B cell (primary cell): Measurements from ENCODE around the gene EIF3B.

ENCODE experiments used
- CTCF ChIP-seq: fragments of 200-600 bp; IDR thresholded peaks from one replicate; pipeline ENCODE4 v1.8.0; 2022; ENCODE audit warnings: antibody characterized with exemption, mild to moderate bottlenecking
- EZH2 ChIP-seq: IDR thresholded peaks from 2 replicates; pipeline ENCODE4 v1.6.1; 2012; ENCODE audit warnings: borderline replicate concordance, low read depth, mild to moderate bottlenecking, moderate library complexity, low read length; ENCODE audit not compliant: insufficient read depth, poor library complexity, severe bottlenecking

DNA sequence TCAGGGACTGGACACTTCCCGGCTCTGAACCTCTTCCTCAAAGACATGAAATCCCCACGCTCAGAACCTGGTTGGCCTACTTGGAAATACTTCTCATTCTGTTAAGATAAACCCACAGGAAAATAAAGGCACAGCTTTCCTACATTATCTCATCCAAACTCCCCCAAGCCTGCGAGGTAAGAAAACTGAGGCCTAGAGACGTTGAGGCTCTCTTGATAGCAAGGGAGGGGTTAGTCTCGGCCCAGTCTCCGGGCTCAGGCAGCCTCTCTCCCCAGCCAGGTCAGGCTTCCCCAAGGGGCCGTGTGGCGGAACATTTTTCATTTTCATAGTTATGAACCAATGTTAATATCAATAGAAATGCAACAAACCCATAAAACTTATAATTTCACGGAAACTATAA lies 4.6 kb upstream of the EIF3B start:
- TF ChIP-seq CTCF (no peak), EZH2 (no peak)
